ENCODE data around the gene FOXO3.

FOXO3 gene

GRCh38 chr6:108561742-108562502 lies 1.2 kb downstream of the FOXO3 start:
- DNase-seq (ENCODE audit: low read depth): no peak
- TF ChIP-seq, protein P1, sequence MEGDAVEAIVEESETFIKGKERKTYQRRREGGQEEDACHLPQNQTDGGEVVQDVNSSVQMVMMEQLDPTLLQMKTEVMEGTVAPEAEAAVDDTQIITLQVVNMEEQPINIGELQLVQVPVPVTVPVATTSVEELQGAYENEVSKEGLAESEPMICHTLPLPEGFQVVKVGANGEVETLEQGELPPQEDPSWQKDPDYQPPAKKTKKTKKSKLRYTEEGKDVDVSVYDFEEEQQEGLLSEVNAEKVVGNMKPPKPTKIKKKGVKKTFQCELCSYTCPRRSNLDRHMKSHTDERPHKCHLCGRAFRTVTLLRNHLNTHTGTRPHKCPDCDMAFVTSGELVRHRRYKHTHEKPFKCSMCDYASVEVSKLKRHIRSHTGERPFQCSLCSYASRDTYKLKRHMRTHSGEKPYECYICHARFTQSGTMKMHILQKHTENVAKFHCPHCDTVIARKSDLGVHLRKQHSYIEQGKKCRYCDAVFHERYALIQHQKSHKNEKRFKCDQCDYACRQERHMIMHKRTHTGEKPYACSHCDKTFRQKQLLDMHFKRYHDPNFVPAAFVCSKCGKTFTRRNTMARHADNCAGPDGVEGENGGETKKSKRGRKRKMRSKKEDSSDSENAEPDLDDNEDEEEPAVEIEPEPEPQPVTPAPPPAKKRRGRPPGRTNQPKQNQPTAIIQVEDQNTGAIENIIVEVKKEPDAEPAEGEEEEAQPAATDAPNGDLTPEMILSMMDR (IDR thresholded peaks at IDR 0.05; ENCODE audit: control insufficient read depth, extremely low read depth, insufficient read depth): no peak
- H3K4me3 ChIP-seq (ENCODE audit: low read depth, low read length): peak overlapping the region; percentile 84

DNA sequence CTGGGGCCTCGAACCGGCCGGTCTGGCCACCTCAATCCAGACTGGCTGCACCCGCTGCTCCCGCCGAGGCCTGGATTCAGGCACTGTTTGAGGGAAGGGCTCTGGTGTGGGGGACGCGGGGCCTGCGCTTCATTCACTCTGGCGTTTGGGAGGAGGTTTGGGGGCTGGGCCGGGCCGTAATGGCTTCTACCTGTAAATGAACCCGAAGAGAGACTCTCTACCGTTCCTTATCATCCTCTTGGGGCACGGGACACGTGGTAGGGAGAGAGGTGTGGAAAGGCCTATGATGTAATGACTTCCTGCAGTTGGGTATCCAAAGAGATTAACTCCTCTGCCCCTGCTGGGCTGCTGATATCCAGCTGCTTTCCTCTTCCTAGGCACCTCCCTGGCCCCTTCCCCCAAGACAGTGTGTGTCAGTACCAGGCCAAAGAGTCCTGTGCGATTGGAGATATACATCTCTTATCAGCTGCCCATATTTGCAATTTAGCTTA lies 1.8 kb downstream of the FOXO3 start:
- DNase-seq (ENCODE audit: low read depth): peak; percentile 62
- TF ChIP-seq, protein P1 (IDR thresholded peaks at IDR 0.05; ENCODE audit: control insufficient read depth, extremely low read depth, insufficient read depth): no peak
- peak overlapping the region; percentile 84 for H3K4me3 ChIP-seq (ENCODE audit: low read depth, low read length)

GRCh38 chr6:108563292-108563691 lies 2.6 kb downstream of the FOXO3 start:
- TF ChIP-seq, protein P1 (IDR thresholded peaks at IDR 0.05; ENCODE audit: control insufficient read depth, extremely low read depth, insufficient read depth): no peak
- peak overlapping the region; percentile 84; the same call in 1 of the 2 replicates for H3K4me3 ChIP-seq (ENCODE audit: low read depth, low read length)
- no peak for DNase-seq (ENCODE audit: low read depth)

DNA sequence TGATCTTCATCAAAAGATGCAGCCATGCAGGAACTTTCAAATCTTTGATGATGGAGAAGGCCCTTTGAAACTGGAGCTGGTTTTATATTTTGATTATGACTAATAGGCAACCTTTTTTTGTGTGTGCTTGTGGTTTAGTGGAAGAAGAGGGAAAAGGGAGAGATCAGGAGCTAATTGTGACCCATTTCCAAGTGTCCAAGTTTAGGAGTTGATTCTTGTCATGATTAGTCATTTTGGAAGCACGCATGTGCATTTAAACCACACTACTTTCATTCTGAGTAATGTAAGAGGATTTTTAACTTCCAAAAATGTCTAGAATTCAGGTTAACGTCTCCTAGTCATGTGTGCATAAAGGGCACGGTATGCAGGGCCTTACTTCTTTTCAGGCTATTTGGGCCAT lies 3.5 kb downstream of the FOXO3 start:
- H3K4me3 ChIP-seq (ENCODE audit: low read depth, low read length): no peak overlapping the region

DNA sequence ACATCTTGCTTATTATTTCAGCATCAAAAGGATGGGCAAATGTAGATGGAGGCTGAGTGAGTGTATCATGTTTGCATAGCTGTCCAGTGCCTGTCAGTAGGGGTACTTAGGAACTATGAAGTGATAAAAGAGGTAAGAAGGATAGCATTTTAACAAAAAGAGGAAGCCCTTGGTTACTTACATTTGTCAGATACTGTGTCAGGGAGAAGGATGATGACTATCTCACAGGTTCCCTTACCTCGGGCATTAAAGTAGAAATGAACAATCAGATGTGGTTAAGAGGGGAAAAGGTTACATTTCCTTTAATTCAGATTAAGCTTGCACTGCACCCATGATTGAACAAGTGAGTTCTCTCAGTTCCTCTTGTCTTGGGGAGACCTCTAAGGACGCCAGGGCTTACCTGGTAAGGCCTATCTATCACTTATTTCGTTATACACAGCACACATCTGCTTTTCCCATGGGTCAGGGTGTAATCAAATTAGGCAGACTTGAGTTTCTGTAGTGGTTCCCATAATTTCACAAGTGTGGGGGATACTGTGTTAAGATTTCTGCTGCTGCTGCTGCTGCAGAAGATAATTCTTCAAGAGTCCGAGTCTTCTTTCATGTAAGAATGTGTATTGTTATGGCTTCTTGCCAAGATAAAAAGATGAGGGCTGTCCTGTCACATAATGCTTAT lies 4.5 kb downstream of the FOXO3 start:
- no peak for DNase-seq (ENCODE audit: low read depth)
- TF ChIP-seq, protein P1 (IDR thresholded peaks at IDR 0.05; ENCODE audit: control insufficient read depth, extremely low read depth, insufficient read depth): no peak
- no peak overlapping the region for H3K4me3 ChIP-seq (ENCODE audit: low read depth, low read length)

More for the DNA sequence above, 3.5 kb downstream of the FOXO3 start:
- TF ChIP-seq, protein P1 (IDR thresholded peaks at IDR 0.05; ENCODE audit: control insufficient read depth, extremely low read depth, insufficient read depth): no peak
- no peak for DNase-seq (ENCODE audit: low read depth)

GRCh38 chr6:108565893-108566292 lies 5.2 kb downstream of the FOXO3 start:
- DNase-seq (ENCODE audit: low read depth): no peak
- no peak overlapping the region for H3K4me3 ChIP-seq (ENCODE audit: low read depth, low read length)

More at GRCh38 chr6:108565893-108566292, 5.2 kb downstream of the FOXO3 start:
- TF ChIP-seq, protein P1 (IDR thresholded peaks at IDR 0.05; ENCODE audit: control insufficient read depth, extremely low read depth, insufficient read depth): no peak

Measured in LNCaP clone FGC (cell line).